Activated CD8-positive, alpha-beta T cell treated with anti-CD3 and anti-CD28 coated beads, Interleukin-2, amount 10 ng/mL, durations not matched to agents 7 days and 5 days (primary cell): ENCODE measurements around the gene BEAN1. TPM values are rescaled to one million over a fixed set of nuclear protein-coding genes. Genes with fewer than 3 reads are reported as not detected.

Experiments
- ATAC-seq: fragments of 150-1000 bp; cut with Tn5 transposase; one replicate; pipeline ENCODE4 v1.10.0; 2021; ENCODE audit warnings: moderate library complexity
- CTCF ChIA-PET: fragments of 350-600 bp; sonication (Branson Sonifier 250); formaldehyde crosslinking; loops from one replicate; lab custom pipeline; 2021; ENCODE audit warnings: antibody characterized with exemption; lab: Charles Lee
- POLR2A ChIA-PET: fragments of 350-600 bp; sonication (Branson Sonifier 250); formaldehyde crosslinking; loops from one replicate; lab custom pipeline; 2021; ENCODE audit warnings: antibody characterized with exemption; lab: Charles Lee
- DNase-seq: peaks from one replicate; pipeline ENCODE4 v3.0.0-alpha.2; 2020
- H3K27ac Mint-ChIP-seq: one replicate; pipeline ENCODE4 v1.8.0; 2021; ENCODE audit warnings: mild to moderate bottlenecking, mixed read lengths
- H3K27me3 Mint-ChIP-seq: one replicate; pipeline ENCODE4 v1.8.0; 2021; ENCODE audit warnings: low read depth, mixed read lengths
- H3K36me3 Mint-ChIP-seq: one replicate; pipeline ENCODE4 v1.8.0; 2021; ENCODE audit warnings: low read depth, mixed read lengths
- H3K4me1 Mint-ChIP-seq: one replicate; pipeline ENCODE4 v1.8.0; 2021; ENCODE audit warnings: low read depth, mixed read lengths
- H3K4me3 Mint-ChIP-seq: one replicate; pipeline ENCODE4 v1.8.0; 2021; ENCODE audit warnings: mild to moderate bottlenecking, mixed read lengths
- H3K9me3 Mint-ChIP-seq: one replicate; pipeline ENCODE4 v1.8.0; 2022; ENCODE audit warnings: mixed read lengths; ENCODE audit not compliant: insufficient read depth
- total RNA-seq, 2 experiments: library from RNA; stranded (reverse); gene quantifications; one replicate each; pipeline ENCODE4 v1.2.3, GENCODE V29; 2021

The BEAN1 gene, protein sequence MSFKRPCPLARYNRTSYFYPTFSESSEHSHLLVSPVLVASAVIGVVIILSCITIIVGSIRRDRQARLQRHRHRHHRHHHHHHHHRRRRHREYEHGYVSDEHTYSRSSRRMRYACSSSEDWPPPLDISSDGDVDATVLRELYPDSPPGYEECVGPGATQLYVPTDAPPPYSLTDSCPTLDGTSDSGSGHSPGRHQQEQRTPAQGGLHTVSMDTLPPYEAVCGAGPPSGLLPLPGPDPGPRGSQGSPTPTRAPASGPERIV
- total RNA-seq, result not detected

DNA sequence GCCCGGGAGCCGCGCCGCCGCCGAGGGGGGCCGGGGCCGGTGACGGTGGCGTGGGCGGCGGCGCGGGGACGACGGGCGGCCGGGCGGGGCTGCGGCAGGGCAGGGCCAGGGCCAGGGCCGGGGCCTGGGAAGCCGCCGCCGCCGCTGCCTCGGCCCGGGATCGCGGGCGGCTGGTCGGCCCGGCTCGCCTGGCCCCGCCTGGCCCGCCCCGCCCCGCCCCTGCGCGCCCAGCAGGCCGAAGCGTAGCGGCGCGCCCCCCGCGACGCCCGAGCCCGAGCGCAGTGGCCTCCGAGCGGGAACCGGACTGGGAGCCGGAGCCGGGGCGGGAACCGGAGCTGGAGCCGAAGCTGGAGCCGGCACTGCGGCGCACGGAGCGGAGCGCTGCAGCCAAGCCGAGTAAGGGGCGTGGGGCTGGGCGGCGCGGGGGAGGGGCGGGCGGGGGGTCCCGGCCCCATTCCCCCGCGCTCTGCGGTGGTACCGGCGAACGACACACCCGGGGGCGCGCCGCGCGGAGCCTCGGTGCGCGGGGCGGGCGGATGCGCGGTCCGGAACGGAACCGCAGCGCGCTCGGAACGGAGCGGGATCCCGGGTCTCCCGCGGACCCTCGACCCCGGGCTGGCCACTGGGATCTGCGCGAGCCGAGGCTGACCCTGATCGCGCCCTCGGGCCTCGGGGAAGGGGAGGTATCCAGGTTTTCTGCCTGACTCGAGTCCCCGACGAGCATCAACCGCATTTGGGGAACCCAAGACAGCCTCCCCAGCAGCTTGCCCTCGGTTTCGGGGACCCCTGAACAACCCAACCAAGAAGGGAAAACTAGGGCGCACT, at the start of gene BEAN1:
BEAN1 (plus strand) TSS at position 260 of the 825 bp plus-strand sequence. CDS start 10,382 bp downstream, outside the sequence.
- peak within 1 kb of the TSS; percentile 11 for H3K4me3 Mint-ChIP-seq
- ChIA-PET POLR2A (no interaction called here), CTCF (no interaction called here)
- H3K27me3 Mint-ChIP-seq, result peaks cover 79% of the 10 kb centered on the region
- no peaks in the 10 kb centered on the region for H3K36me3 Mint-ChIP-seq
- no peaks in the 10 kb centered on the region for H3K4me1 Mint-ChIP-seq
- DNase-seq (no peak), ATAC-seq (peak; percentile 34)
- no peaks in the 10 kb centered on the region for H3K9me3 Mint-ChIP-seq
- no peak within 1 kb of the TSS for H3K27ac Mint-ChIP-seq

DNA sequence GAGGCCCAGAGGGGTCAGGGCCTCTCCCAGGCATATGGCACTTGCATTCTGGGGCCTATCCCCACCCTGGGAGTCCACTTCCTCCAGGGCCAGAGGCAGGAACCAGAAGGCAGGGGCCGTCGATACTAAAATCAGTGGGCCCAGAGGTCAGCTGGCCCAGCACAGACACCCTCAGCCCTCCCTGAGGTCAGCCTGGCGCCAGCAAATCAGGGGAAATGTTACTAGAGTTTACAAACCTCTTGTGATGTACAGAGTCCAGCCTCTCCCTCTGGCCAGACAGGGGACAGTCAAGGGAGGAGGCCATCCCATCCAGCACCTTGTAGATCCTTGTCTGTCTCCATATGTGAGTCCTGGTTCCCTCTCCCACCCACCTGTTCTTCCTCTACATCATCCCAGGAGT, 49.8 kb upstream of the BEAN1 start:
- Mint-ChIP-seq H3K36me3 (no peaks in the 10 kb centered on the region), H3K27ac (no peak overlapping the region), H3K4me3 (no peak overlapping the region), H3K9me3 (no peaks in the 10 kb centered on the region), H3K27me3 (peaks cover 3% of the 10 kb centered on the region), H3K4me1 (no peaks in the 10 kb centered on the region)
- no peak for ATAC-seq
- ChIA-PET CTCF (no interaction called here), POLR2A (no interaction called here)
- DNase-seq, result no peak

DNA sequence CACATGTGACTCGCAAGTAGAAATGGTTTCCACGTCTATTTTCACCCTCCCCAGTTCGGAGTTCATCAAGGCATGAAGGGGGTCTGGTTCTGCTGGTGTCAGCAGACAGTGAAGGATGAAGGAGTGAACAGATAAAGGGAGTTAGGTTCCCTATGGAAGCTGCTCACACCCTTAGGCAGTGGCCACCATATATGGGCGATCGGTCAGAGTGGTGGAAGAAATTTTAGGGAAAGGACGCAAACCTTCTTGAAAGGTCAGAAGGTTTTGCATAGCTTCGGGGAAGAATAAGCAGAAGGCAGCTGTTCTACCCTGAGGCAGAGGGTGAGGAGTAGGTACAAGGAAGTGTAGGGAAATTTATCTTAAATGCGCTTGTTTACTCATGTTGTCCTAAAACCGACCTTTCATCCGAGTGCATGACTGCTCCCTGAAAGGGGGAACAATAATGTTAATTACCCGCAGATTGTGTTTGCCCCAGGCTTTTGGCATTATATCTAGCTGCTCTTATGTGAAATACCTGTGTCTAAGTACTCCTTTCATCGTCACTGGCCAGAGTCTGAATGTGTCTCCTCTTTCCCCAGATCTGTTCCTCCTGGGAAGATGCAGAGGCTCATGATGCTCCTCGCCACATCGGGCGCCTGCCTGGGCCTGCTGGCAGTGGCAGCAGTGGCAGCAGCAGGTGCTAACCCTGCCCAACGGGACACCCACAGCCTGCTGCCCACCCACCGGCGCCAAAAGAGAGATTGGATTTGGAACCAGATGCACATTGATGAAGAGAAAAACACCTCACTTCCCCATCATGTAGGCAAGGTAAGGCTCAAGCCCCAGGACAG, 48.1 kb upstream of the BEAN1 start:
- no peak for ATAC-seq
- Mint-ChIP-seq H3K4me1 (no peaks in the 10 kb centered on the region), H3K27me3 (peaks cover 3% of the 10 kb centered on the region), H3K27ac (no peak overlapping the region), H3K9me3 (no peaks in the 10 kb centered on the region), H3K4me3 (no peak overlapping the region), H3K36me3 (no peaks in the 10 kb centered on the region)
- CTCF ChIA-PET, result interaction anchor here (0.6 to 1.7 kb wide), 2 partner anchors 21 to 53 kb away, joined by 3 to 5 read pairs; no protein-coding TSS in a partner anchor
- POLR2A ChIA-PET, result no interaction called here
- DNase-seq, result no peak

DNA sequence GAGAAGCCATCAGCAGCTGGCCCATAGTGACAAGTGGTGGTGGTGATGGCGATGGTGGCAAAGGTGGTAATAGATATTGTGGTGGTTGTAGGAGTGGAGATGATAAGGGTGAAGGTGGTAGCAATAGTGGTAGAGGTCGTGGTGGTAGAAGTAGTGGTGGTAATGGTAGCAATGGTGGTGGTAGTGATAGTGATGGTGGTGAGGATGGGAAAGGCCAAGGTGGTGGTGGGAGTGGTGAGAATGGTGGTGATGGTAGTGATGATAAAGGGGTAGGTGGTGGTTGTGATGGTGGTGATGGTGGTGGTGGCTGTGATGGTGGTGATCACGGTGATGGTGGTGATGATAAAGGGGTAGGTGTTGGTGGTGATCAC, 47.5 kb upstream of the BEAN1 start:
- CTCF ChIA-PET, result interaction anchor here (0.6 to 1.7 kb wide), 2 partner anchors 22 to 52 kb away, joined by 3 to 5 read pairs; no protein-coding TSS in a partner anchor
- H3K4me3 Mint-ChIP-seq, result no peak overlapping the region
- no peak for ATAC-seq
- H3K9me3 Mint-ChIP-seq, result no peaks in the 10 kb centered on the region
- H3K4me1 Mint-ChIP-seq, result no peaks in the 10 kb centered on the region
- no peak overlapping the region for H3K27ac Mint-ChIP-seq
- H3K36me3 Mint-ChIP-seq, result no peaks in the 10 kb centered on the region
- peaks cover 3% of the 10 kb centered on the region for H3K27me3 Mint-ChIP-seq
- POLR2A ChIA-PET, result no interaction called here
- DNase-seq, result no peak

DNA sequence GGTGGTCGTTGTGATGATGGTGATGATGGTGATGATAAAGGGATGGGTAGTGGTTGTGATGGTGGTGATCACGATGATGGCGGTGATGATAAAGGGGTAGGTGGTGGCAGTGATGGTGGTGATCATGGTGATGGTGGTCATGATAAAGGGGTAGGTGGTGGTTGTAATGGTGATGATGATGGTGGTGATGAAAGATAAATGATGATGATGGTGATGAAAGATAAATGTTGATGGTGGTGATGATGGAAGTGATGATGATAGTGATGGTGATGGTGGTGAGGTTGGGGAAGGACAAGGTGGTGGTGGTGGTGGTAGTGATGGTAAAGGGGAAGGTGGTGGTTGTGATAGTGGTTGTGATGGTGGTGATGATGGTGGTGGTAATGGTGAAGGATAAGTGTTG, 46.7 kb upstream of the BEAN1 start:
- no peak overlapping the region for H3K4me3 Mint-ChIP-seq
- no peaks in the 10 kb centered on the region for H3K9me3 Mint-ChIP-seq
- ChIA-PET POLR2A (no interaction called here), CTCF (no interaction called here)
- no peak overlapping the region for H3K27ac Mint-ChIP-seq
- ATAC-seq (no peak), DNase-seq (no peak)
- H3K27me3 Mint-ChIP-seq, result peaks cover 4% of the 10 kb centered on the region
- no peaks in the 10 kb centered on the region for H3K4me1 Mint-ChIP-seq
- no peaks in the 10 kb centered on the region for H3K36me3 Mint-ChIP-seq

DNA sequence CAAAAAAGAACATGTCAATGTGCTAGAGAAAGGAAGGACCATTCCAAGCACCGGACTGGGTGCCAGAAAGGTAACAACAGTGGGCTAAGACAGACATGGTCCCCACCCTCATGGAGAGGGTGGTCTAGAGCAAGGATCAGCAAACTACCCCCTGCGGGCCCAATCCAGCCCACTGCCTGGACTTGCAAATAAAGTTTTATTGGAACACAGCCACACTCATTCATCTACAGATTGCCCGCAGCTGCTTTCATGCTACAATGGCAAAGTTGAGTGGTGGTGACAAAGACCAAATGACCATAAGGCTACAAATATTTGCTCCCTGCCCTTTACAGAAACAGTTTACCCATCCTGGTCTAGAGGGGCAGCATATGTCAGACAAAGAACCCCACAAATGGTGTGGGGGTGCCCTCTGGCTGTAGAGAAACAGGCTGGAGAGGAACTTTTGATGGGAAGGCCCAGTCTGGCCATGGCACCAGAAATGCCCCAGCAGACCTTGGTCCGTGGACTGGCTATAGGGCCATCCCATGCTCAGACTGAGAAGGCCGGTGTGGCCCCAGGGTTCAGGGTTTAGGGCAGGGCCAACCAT, 45.4 kb upstream of the BEAN1 start:
- no peak overlapping the region for H3K4me3 Mint-ChIP-seq
- ChIA-PET CTCF (interaction anchor here (0.6 kb wide), 1 partner anchor 24 kb away, joined by 3 read pairs; no protein-coding TSS in a partner anchor), POLR2A (no interaction called here)
- no peak for DNase-seq
- H3K9me3 Mint-ChIP-seq, result no peaks in the 10 kb centered on the region
- H3K36me3 Mint-ChIP-seq, result no peaks in the 10 kb centered on the region
- peaks cover 9% of the 10 kb centered on the region for H3K27me3 Mint-ChIP-seq
- no peak for ATAC-seq
- H3K4me1 Mint-ChIP-seq, result no peaks in the 10 kb centered on the region
- H3K27ac Mint-ChIP-seq, result no peak overlapping the region

DNA sequence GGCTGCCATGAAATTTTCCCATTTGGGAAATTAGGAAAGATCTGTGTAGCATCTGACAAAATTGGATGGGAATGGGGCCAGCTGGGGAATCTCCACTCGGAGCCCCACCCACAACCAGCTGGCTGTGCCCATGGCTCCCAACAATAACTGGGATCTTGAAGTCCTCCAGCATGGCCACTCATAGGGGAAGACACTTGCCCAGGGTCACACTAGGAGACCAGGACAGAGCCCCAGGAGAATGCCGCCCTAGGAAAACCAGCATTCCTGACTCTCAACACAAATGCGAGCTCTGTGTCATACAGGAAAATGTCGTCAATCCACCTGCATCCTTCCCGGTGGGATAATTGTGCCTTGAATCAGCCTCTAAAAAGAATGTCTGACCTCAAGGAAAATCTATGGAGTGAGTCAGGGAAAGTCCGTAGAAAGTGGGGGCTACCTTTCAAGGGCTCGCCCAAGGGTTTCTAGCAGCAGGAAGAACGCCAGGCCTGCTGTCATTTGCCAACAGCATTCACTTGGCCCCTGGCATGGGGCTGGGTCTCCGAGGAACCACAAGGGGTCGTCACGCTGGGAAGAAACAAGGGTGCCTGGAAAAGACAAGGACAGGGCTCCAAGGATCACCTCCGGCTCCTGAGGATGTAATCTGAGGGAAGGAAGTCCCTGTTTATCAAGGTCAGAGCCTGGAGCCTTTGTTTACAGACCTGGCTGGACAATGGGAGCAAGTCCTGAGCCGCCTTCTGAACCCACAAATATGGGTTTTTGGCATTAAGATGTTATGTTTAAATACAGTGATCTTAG, 44.7 kb upstream of the BEAN1 start:
- Mint-ChIP-seq H3K4me1 (no peaks in the 10 kb centered on the region), H3K36me3 (no peaks in the 10 kb centered on the region), H3K27me3 (peaks cover 10% of the 10 kb centered on the region), H3K9me3 (no peaks in the 10 kb centered on the region), H3K4me3 (no peak overlapping the region), H3K27ac (no peak overlapping the region)
- ATAC-seq (no peak), DNase-seq (no peak)
- ChIA-PET CTCF (no interaction called here), POLR2A (no interaction called here)

DNA sequence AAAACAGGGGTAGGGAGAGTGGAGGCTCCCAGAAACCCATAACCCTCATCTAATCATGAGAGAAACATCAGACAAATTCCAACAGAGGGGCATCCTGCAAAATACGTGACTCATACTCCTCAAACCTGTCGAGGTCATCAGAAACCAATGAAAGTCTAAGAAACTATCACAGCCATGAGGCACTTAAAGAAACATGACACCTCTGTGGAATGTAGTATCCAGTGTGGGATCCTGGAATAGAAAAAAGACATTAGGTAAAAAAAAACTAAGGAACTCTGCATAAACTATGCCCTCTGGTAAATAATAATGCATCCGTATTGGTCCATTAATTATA, 44.2 kb upstream of the BEAN1 start:
- H3K36me3 Mint-ChIP-seq, result no peaks in the 10 kb centered on the region
- ATAC-seq (no peak), DNase-seq (no peak)
- H3K27ac Mint-ChIP-seq, result no peak overlapping the region
- CTCF ChIA-PET, result no interaction called here
- H3K27me3 Mint-ChIP-seq, result peaks cover 10% of the 10 kb centered on the region
- no peaks in the 10 kb centered on the region for H3K9me3 Mint-ChIP-seq
- POLR2A ChIA-PET, result no interaction called here
- no peak overlapping the region for H3K4me3 Mint-ChIP-seq
- H3K4me1 Mint-ChIP-seq, result no peaks in the 10 kb centered on the region

DNA sequence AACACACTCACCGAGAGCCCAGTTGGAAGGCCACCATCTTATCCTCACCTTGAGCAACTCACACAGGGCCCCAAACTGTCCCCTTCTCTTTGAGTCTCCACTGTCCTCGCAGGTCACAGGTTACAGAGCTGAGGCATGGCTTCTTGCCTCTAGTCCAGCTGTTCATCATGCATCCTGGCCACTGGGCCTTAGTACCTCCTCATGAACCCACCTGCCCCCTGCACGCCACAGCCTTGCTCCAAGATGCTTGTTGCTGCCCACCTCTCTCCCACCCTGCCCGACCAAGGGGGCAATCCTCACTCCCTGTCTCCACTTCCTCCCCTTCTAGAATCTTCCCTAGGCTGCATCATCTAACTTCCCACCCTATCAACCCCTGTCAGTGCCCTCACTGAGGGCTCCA, 43.5 kb upstream of the BEAN1 start:
- POLR2A ChIA-PET, result no interaction called here
- CTCF ChIA-PET, result no interaction called here
- Mint-ChIP-seq H3K4me3 (no peak overlapping the region), H3K4me1 (no peaks in the 10 kb centered on the region), H3K27me3 (peaks cover 10% of the 10 kb centered on the region), H3K9me3 (no peaks in the 10 kb centered on the region), H3K27ac (no peak overlapping the region), H3K36me3 (no peaks in the 10 kb centered on the region)
- ATAC-seq (no peak), DNase-seq (no peak)

DNA sequence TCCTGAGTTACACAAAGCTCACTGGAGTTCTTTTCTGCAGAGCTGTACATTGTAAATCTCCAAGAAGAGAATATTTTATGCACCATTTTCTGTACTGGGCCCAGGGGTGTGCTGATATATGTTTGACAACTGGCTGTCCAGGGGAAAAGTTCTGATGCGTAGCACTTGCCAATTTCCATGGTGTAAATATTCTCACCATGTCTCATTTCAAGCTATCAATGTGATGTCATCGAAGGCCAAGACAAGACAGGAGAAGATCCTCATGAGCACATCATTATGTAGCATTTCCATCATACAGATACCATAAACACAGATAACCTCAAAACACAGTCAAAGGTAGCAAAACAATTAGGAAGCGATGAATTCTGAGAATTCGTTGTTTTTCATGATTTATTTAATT, 41.7 kb upstream of the BEAN1 start:
- CTCF ChIA-PET, result no interaction called here
- Mint-ChIP-seq H3K4me3 (no peak overlapping the region), H3K27ac (no peak overlapping the region), H3K4me1 (no peaks in the 10 kb centered on the region), H3K27me3 (peaks cover 7% of the 10 kb centered on the region), H3K36me3 (no peaks in the 10 kb centered on the region), H3K9me3 (no peaks in the 10 kb centered on the region)
- POLR2A ChIA-PET, result no interaction called here
- DNase-seq (no peak), ATAC-seq (no peak)
